HG03045 (cell line): ENCODE results near the gene FBXL7.

Experiments
- ATAC-seq: cut with Tn5 transposase; IDR thresholded peaks from one replicate; pipeline ENCODE4 v1.9.1; 2021; ENCODE audit warnings: mild to moderate bottlenecking, moderate library complexity; ENCODE audit not compliant: unreplicated experiment

FBXL7 gene

GRCh38 chr5:15647251-15647650 is 147.3 kb downstream of the FBXL7 start:
- no peak for ATAC-seq

DNA sequence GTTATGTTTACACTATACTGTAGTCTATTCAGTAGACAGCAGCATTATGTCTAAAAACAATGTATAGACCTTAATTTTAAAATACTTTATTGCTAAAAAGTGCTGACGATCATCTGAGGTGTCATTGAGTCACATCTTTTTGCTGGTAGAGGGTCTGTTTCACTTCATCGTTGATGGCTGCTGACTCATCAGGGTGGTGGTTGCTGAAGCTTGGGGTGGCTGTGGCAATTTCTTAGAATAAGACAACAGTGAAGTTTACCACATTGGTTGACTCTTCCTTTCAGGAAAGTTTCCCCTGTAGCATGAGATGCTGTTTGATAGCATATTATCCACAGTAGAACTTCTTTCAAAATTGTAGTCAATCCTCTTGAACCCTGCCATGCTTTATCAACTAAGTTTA is 150.3 kb downstream of the FBXL7 start:
- no peak for ATAC-seq

GRCh38 chr5:15654779-15655178 is 154.8 kb downstream of the FBXL7 start:
- ATAC-seq, result no peak

GRCh38 chr5:15655683-15656082 is 155.7 kb downstream of the FBXL7 start:
- ATAC-seq, result no peak

- no peak for ATAC-seq
Measured at GRCh38 chr5:15664961-15665360, 165.0 kb downstream of the FBXL7 start.

- no peak for ATAC-seq
Measured at GRCh38 chr5:15669826-15670225, 169.8 kb downstream of the FBXL7 start.

GRCh38 chr5:15674716-15675115 is 174.7 kb downstream of the FBXL7 start:
- ATAC-seq, result no peak

GRCh38 chr5:15676591-15676990 is 176.6 kb downstream of the FBXL7 start:
- no peak for ATAC-seq

DNA sequence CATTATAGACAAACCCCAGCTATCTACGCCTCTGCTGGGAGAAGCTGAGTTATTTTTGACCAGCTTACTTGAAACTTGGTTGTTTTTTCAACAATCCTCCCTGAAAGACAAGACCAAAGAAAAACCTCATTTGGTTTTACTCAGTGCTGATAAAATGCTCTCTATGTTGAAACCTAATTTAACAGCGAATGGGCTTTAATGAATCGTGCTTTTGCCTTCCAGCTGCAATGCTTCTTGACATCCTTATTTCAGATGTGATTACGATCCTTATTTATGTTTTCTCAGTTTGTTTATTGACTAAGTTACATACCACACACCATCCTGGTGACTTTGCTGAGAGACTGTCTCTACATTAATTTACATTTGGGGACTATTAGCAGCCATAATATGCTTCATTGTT is 179.2 kb downstream of the FBXL7 start:
- no peak for ATAC-seq

GRCh38 chr5:15680455-15680854 is 180.5 kb downstream of the FBXL7 start:
- no peak for ATAC-seq

GRCh38 chr5:15682122-15682521 is 182.1 kb downstream of the FBXL7 start:
- no peak for ATAC-seq

DNA sequence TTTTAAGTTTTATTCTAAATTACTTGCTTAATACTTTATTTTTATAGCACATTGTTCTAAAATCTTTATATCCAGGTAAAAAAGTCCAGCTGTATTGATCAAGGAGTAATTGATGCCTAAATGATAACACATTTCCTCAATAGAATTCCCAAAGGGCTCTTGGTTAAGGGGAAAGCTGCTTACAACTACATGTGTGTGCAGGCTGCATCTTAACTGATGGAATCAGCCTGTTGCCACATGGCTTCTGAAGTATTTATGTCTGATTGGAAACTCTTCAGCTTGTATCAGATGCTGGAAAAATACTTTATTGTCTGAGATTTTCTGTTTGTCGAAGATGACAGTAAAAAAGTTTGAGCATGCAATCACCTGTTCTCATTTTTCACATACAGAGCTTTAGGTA is 182.6 kb downstream of the FBXL7 start:
- no peak for ATAC-seq

DNA sequence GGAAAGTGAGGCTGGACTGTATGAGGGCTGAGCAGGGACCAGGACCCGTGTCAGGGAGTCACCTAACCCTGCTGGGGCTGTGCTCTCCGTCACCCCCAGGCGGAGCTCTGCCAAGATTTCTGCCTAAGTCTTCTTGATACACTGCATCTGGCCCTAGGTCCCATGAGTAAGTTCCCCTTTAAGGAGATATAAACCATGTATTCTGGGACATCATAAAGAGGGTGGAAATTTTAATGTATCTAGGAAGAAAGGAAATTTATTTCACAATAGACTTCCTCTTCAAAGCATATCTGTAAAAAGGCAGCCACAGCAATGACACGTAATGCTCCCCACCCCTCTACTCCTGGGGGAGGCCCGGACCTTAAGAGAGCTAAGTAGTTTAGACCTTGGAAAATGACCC is 183.4 kb downstream of the FBXL7 start:
- no peak for ATAC-seq

GRCh38 chr5:15687401-15687800 is 187.4 kb downstream of the FBXL7 start:
- no peak for ATAC-seq

- no peak for ATAC-seq
Measured at GRCh38 chr5:15689836-15690235, 189.9 kb downstream of the FBXL7 start.

DNA sequence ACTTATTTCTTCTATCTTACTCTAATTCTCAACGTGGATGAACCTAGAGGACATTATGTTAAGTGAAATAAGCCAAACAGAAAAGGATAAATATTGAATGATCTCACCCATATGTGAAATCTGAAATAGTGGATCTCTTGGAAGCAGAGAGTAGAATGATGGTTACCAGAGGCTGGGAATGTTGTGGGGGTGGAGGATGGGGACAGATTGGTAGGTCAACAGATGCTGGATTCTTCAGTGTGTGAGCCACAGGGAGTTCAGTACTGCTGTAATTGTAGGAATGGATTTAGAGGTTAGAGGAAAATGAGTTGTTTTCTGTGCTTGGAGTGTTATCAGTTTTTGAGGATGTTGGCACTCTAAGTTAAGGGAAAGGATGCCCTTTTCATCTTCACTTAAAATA is 190.6 kb downstream of the FBXL7 start:
- no peak for ATAC-seq

DNA sequence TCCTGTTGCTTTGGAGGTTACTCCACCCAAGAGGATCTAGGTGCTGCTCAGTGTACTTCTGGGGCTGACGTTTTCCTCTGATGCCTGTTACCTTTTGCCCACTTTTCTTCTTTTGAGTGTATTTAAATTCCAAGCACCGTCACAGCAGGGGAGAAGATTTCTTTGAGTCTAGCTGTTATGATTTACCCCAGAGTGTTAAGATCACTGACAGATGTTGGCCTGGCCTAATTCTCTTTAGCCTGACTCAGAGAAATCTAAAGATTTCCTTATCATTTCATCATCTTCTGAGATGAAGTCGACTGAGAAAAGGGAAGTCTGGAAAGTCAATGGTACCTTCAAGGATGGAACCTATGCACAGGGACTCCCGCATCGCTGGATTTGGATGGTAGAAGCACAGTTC is 191.5 kb downstream of the FBXL7 start:
- ATAC-seq, result no peak

GRCh38 chr5:15692706-15693381 is 192.9 kb downstream of the FBXL7 start:
- no peak for ATAC-seq

GRCh38 chr5:15693382-15693728 is 193.4 kb downstream of the FBXL7 start:
- no peak for ATAC-seq

DNA sequence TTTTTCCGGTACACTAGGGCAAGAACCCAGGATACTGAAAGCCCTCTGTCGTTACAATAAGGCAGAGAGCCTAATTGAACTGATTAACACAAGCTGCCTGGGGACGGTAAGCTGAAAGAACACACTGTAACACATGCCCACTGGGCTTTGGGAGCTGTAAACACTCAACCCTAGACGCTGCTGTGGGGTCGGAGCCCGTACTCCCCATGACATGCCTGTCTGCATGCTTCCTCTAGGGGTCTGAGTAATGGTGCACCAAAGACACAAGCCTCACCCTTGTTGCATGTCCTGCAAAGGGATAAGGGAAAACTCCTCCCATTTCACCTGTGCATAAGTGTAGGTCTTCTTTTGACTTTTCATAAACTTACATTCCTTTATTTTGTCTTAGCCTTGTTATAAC is 194.0 kb downstream of the FBXL7 start:
- ATAC-seq, result no peak

DNA sequence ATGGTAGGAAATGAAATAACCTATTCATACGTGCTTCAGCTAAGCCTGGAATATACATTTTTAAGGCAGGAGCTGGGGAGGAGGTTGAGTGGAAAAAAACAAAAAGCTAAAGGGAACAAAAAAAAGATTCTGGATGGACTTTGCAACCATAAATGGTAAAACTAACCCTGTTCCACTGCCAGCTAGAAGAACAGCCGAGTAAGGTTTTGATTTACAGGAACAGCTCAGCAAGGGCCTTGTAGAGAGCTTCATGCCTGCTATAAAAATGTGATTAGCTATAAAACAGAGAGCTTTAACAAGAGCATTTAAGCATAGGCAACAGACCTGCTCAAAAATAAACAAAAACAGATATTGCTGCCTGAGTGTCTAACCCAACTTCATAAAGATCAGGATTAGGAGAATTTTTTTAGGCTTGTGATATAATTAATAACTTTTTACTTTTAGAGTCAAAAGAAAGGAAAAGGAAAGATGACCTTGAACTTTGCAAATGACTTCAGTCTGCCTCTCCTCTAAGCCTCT is 194.8 kb downstream of the FBXL7 start:
- no peak for ATAC-seq

DNA sequence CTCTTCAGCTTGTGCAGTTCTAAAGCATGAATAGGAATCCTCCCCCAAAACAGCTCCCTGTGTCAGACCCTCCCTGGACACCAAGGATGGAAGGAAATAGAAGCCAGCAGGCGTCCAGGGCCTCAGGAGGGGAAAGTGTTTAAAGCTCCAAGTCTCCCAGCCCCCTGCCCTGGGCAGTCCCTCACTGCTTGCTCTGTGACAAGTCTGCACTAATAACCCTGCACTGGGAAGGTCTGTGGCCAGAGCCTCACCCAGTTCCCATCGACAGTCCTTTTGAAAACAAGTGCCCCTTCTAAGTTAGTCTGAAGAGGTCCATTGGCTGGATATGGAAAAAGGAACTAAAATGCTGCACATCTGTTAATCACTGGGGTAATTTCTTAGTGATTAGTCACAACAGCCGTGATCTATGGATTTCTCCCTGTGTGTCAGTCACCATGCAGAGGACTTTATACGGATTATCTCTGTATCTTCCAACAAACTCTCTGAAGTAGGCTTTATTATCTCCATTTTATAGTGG is 195.3 kb downstream of the FBXL7 start:
- no peak for ATAC-seq

DNA sequence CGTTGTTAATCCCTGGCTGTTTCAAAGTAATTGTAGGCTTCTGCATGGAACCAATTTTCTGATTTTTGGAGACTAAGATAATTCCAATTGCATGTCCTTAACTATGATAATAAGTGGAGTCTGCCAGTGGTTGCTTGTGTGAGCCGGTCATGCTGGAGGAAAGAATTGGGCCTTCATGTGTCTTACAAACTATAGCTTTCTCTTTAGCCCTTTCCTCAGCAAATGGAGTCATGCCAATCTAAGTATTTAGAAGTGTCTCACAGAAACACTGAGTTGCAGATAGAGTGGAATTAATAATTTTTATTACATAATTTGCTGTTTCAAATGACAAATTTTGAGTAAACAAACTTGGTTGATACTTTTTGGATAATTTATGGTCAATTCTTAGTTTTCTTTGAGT is 200.4 kb downstream of the FBXL7 start:
- no peak for ATAC-seq
